GM12878 (cell line): ENCODE measurements around the gene CSRP1. TPM values are rescaled to one million over a fixed set of nuclear protein-coding genes. Genes with fewer than 3 reads are reported as not detected.

ENCODE experiments used
- ATAC-seq: fragments of 200-7000 bp; cut with Tn5 transposase; 3 replicates; pipeline ENCODE4 v1.9.1; 2020; ENCODE audit warnings: mild to moderate bottlenecking, moderate library complexity
- BruUV-seq: library from RNA; stranded (reverse); fragments of 400-500 nt; replicated peaks from 2 replicates; lab custom pipeline; 2021; lab: Mats Ljungman, UMichigan
- CTCF ChIA-PET: fragments of 300-600 bp; sonication (Branson Sonifier 250); formaldehyde crosslinking; extraction: SDS; loops from one replicate; lab custom pipeline; 2021; ENCODE audit warnings: inconsistent platforms; lab: Yijun Ruan, JAX
- POLR2A ChIA-PET: fragments of 350-600 bp; formaldehyde crosslinking; extraction: SDS; loops from one replicate; lab custom pipeline; 2021; ENCODE audit warnings: inconsistent platforms; lab: Charles Lee
- RAD21 ChIA-PET: fragments of 300-600 bp; sonication (Branson Sonifier 250); formaldehyde crosslinking; loops from one replicate; lab custom pipeline; 2023; ENCODE audit warnings: antibody characterized with exemption; ENCODE audit not compliant: unreplicated experiment; lab: Charles Lee
- SMC1A ChIA-PET: fragments of 300-600 bp; sonication (Branson Sonifier 250); formaldehyde crosslinking; loops from one replicate; lab custom pipeline; 2023; ENCODE audit not compliant: unreplicated experiment, uncharacterized antibody; lab: Charles Lee
- DNase-seq: peaks from one replicate; pipeline ENCODE4 v3.0.0-alpha.2; 2011; ENCODE audit warnings: low read depth, low spot score
- FAIRE-seq: peaks from 3 replicates; lab custom pipeline; 2011; peaks lifted over from hg19 to GRCh38; lab: Jason Lieb, UNC
- H2AFZ ChIP-seq: 2 replicates; pipeline ENCODE4 v1.6.0; 2011; ENCODE audit warnings: low read depth, low read length, control low read depth; ENCODE audit not compliant: control insufficient read depth
- H3K27ac ChIP-seq: 2 replicates; pipeline ENCODE4 v1.5.1; 2011; ENCODE audit warnings: control low read depth; ENCODE audit not compliant: control insufficient read depth, insufficient read depth
- H3K27me3 ChIP-seq, 2 experiments: replicated peaks in 1 of 2; 2 replicates each; pipeline versions ENCODE4 v1.6.0 to v1.6.1; 2011; ENCODE audit warnings: low read length in 1 of 2; ENCODE audit not compliant: control insufficient read depth in 2 of 2, insufficient read depth in 2 of 2
- H3K36me3 ChIP-seq, 2 experiments: 2 replicates each; pipeline ENCODE4 v1.5.1; 2011; ENCODE audit warnings: low read length in 1 of 2; ENCODE audit not compliant: control insufficient read depth in 2 of 2, insufficient read depth in 2 of 2
- H3K4me1 ChIP-seq: 2 replicates; pipeline ENCODE4 v1.6.1; 2011; ENCODE audit warnings: mild to moderate bottlenecking, low read length, moderate library complexity, mixed read lengths; ENCODE audit not compliant: control insufficient read depth, insufficient read depth
- H3K4me2 ChIP-seq: 2 replicates; pipeline ENCODE4 v1.6.0; 2011; ENCODE audit warnings: control low read depth; ENCODE audit not compliant: control insufficient read depth, insufficient read depth
- H3K4me3 ChIP-seq: fragments of 200-600 bp; sonication (generic); 2 replicates; pipeline ENCODE4 v1.5.1; 2016
- H3K79me2 ChIP-seq: 2 replicates; pipeline ENCODE4 v1.6.0; 2011; ENCODE audit warnings: low read length; ENCODE audit not compliant: control insufficient read depth, insufficient read depth
- H3K9ac ChIP-seq: 2 replicates; pipeline ENCODE4 v1.8.0; 2011; ENCODE audit warnings: low read length, control low read depth, mixed read lengths; ENCODE audit not compliant: control insufficient read depth, insufficient read depth
- H3K9me3 ChIP-seq: replicated peaks from 3 replicates; pipeline ENCODE4 v1.5.1; 2011; ENCODE audit warnings: mild to moderate bottlenecking, low read length; ENCODE audit not compliant: control insufficient read depth, insufficient read depth
- H4K20me1 ChIP-seq: 2 replicates; pipeline ENCODE4 v1.6.0; 2011; ENCODE audit not compliant: control insufficient read depth, insufficient read depth
- BHLHE40 ChIP-seq, 2 experiments: fragments of 450-650 bp in 1 of 2; IDR thresholded peaks; 2 replicates each; pipeline ENCODE4 v1.6.1; 2011 to 2017; ENCODE audit warnings: low read depth in 2 of 2, borderline replicate concordance in 1 of 2, improper control_type of control experiment in 1 of 2, low read length in 1 of 2, mild to moderate bottlenecking in 1 of 2
- CREM ChIP-seq: IDR thresholded peaks from 2 replicates; pipeline ENCODE4 v1.6.1; 2014; ENCODE audit warnings: antibody characterized with exemption, low read depth
- EZH2 ChIP-seq: IDR thresholded peaks from 2 replicates; pipeline ENCODE4 v1.6.1; 2012; ENCODE audit warnings: low read depth, mild to moderate bottlenecking, control low read depth, inconsistent platforms, low read length, borderline replicate concordance; ENCODE audit not compliant: control insufficient read depth
- NRF1 ChIP-seq: conservative IDR thresholded peaks from 2 replicates; pipeline ENCODE4 v1.6.1; 2011; ENCODE audit warnings: mild to moderate bottlenecking, low read depth, low read length, improper control_type of control experiment
- SPI1 ChIP-seq: IDR thresholded peaks from 2 replicates; pipeline ENCODE4 v1.6.1; 2011; ENCODE audit warnings: low read depth, mild to moderate bottlenecking, low read length, moderate library complexity, borderline replicate concordance; ENCODE audit not compliant: insufficient read depth
- YBX1 ChIP-seq: fragments of 450-650 bp; IDR thresholded peaks from 2 replicates; pipeline ENCODE4 v1.6.1; 2016; ENCODE audit warnings: antibody characterized with exemption
- YY1 ChIP-seq: IDR thresholded peaks from 2 replicates; pipeline ENCODE4 v1.6.1; 2011; ENCODE audit warnings: low read depth, mild to moderate bottlenecking, low read length
- WGBS: methylation state at CpG from one replicate; pipeline ENCODE4 v1.1.6; 2016; ENCODE audit warnings: low lambda C conversion rate; ENCODE audit not compliant: insufficient replicate concordance, insufficient coverage; ENCODE audit errors: missing lambda C conversion rate; 5-methylcytosine and 5-hydroxymethylcytosine counted together
- in situ Hi-C: fragments of 300-500 bp; cut with MboI; formaldehyde crosslinking; loops from 9 replicates; pipeline ENCODE4 v1.14.3; 2018; ENCODE audit warnings: mixed read lengths
- intact Hi-C: fragments of 100-400 bp; cut with micrococcal nuclease; formaldehyde crosslinking; loops from one replicate; pipeline ENCODE4 v1.14.2; 2022; ENCODE audit not compliant: unreplicated experiment
- polyA plus RNA-seq, 11 experiments: library from polyadenylated mRNA; depleted of rRNA in 4 of 11; unstranded in 6 of 11; stranded (reverse) in 5 of 11; fragments of >200 nt; fragmentation: Nextera tagmentation in 4 of 11; fragmentation: Illumina TruSeq in 1 of 11; extraction: Ambion mirVana in 4 of 11; extraction: Trizol in 1 of 11; gene quantifications; 1 replicate in 1 of 11; 2 replicates in 10 of 11; pipeline versions ENCODE4 v1.2.1 to v1.2.3, GENCODE V29; 2011 to 2016; ENCODE audit warnings: inconsistent platforms in 2 of 11, missing spikeins in 2 of 11, low read depth in 1 of 11
- total RNA-seq, 4 experiments: library from RNA; depleted of rRNA in 3 of 4; stranded (reverse); fragments of >200 nt in 3 of 4; fragmentation: Illumina TruSeq in 1 of 4; extraction: Trizol in 1 of 4; gene quantifications; 2 replicates each; pipeline versions ENCODE4 v1.2.1 to v1.2.3, GENCODE V29; 2013 to 2021
- TF ChIP-seq, protein P1 (sequence below): fragments of 450-650 bp; IDR thresholded peaks from 2 replicates; pipeline ENCODE4 v1.6.1; 2017; ENCODE audit warnings: mild to moderate bottlenecking, moderate library complexity

CSRP1 gene
- total and polyA plus RNA-seq, 10 of the 15 experiments (the other 5 are each of a cell fraction or from before 2014, with no cell fraction given), result 23.4 to 99.2 (median 80.7) TPM

DNA sequence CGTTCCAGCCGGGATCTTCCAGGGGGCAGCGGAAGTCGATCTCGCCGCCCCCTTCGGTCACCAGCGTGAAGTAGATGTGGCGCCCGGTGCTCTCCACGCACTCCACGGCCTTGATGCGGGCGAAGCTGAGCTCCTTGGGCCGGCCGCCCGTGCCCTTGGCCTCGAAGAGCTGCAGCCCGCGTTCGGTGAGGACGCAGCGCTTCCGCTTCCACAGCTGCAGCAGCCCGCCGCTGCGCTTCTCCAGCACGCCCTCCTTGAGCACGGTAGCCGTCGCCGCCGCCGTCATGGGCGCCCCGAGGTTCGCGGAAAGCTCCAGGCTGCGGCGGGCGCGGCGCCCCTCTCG lies 38.5 kb downstream of the CSRP1 start:
- ChIA-PET POLR2A (interaction anchor here (0.8 to 4.5 kb wide), 8 partner anchors 11 to 44 kb away, joined by 3 to 33 read pairs (median 6); partner anchors contain the start of gene CSRP1), SMC1A (interaction anchor here (1.2 to 3.4 kb wide), 8 partner anchors 12 to 82 kb away, joined by 3 to 15 read pairs (median 6); no protein-coding TSS in a partner anchor), CTCF (interaction anchor here (1.0 to 14.7 kb wide), 9 partner anchors 11 to 82 kb away, joined by 3 to 149 read pairs (median 7); no protein-coding TSS in a partner anchor), RAD21 (interaction anchor here (0.7 to 5.7 kb wide), 10 partner anchors 12 to 85 kb away, joined by 3 to 45 read pairs (median 4); partner anchors contain the start of gene CSRP1)
- Histone ChIP-seq H2AFZ (peak overlapping the region; percentile 81), H3K27me3 (no peaks in the 10 kb centered on the region), H3K27ac (peak overlapping the region; percentile 67), H3K36me3 (peaks cover 4 to 6% of the 10 kb centered on the region in 2 experiments; a peak in 3 of 4 replicates), H3K9me3 (no peaks in the 10 kb centered on the region), H3K9ac (peak overlapping the region; percentile 79), H3K4me2 (peak overlapping the region; percentile 89), H4K20me1 (no peaks in the 10 kb centered on the region), H3K4me3 (peak overlapping the region; percentile 96), H3K79me2 (peaks cover 34% of the 10 kb centered on the region), H3K4me1 (peaks cover 11% of the 10 kb centered on the region)
- intact Hi-C loops (no loop called here), in situ Hi-C loops (no loop called here)
- ATAC-seq (peak; percentile 67), DNase-seq (no peak), FAIRE-seq (no peak)
- TF ChIP-seq SPI1 (peak; percentile 17; the same call in 1 of the 2 replicates), NRF1 (no peak), EZH2 (no peak), YY1 (peak; percentile 47; the same call in 1 of the 2 replicates), YBX1 (no peak), CREM (peak; percentile 32; the same call in 1 of the 2 replicates), BHLHE40 (IDR thresholded peaks at IDR 0.05; ENCODE audit: borderline replicate concordance in 1 of 2, low read depth in 2 of 2, low read length in 1 of 2) (peak in 1 of 2 experiments; percentile 21; a peak in 1 of 4 replicates)
- TF ChIP-seq, protein P1, sequence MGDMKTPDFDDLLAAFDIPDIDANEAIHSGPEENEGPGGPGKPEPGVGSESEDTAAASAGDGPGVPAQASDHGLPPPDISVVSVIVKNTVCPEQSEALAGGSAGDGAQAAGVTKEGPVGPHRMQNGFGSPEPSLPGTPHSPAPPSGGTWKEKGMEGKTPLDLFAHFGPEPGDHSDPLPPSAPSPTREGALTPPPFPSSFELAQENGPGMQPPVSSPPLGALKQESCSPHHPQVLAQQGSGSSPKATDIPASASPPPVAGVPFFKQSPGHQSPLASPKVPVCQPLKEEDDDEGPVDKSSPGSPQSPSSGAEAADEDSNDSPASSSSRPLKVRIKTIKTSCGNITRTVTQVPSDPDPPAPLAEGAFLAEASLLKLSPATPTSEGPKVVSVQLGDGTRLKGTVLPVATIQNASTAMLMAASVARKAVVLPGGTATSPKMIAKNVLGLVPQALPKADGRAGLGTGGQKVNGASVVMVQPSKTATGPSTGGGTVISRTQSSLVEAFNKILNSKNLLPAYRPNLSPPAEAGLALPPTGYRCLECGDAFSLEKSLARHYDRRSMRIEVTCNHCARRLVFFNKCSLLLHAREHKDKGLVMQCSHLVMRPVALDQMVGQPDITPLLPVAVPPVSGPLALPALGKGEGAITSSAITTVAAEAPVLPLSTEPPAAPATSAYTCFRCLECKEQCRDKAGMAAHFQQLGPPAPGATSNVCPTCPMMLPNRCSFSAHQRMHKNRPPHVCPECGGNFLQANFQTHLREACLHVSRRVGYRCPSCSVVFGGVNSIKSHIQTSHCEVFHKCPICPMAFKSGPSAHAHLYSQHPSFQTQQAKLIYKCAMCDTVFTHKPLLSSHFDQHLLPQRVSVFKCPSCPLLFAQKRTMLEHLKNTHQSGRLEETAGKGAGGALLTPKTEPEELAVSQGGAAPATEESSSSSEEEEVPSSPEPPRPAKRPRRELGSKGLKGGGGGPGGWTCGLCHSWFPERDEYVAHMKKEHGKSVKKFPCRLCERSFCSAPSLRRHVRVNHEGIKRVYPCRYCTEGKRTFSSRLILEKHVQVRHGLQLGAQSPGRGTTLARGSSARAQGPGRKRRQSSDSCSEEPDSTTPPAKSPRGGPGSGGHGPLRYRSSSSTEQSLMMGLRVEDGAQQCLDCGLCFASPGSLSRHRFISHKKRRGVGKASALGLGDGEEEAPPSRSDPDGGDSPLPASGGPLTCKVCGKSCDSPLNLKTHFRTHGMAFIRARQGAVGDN, result peak; percentile 64
- 24% methylated on average over 43 of the region's 44 CpGs for WGBS
- TSS peak; percentile 74 for BruUV-seq
